Endothelial cell (in vitro differentiated cells): ENCODE measurements around the gene USP27X. TPM values are rescaled to one million over a fixed set of nuclear protein-coding genes. Genes with fewer than 3 reads are reported as not detected.

Source experiments
- total RNA-seq: library from RNA; stranded (reverse); fragmentation: NEBNext Ultra II Directional; extraction: Animal tissue kit (Norgen Biotek cat#: 25700); gene quantifications from one replicate; pipeline ENCODE4 v1.2.1, GENCODE V29; 2021; ENCODE audit not compliant: unreplicated experiment

USP27X gene
- total RNA-seq, 1 donor from 2014 or later, result 6.6 TPM

Other genes starting within 250 kb of the USP27X start
- gene PAGE1, start 183.5 kb upstream of the USP27X start, total RNA-seq, result not detected
- not detected for gene PAGE4, start 50.2 kb upstream of the USP27X start, total RNA-seq
- 5.7 TPM for gene CLCN5, start 43.1 kb downstream of the USP27X start, total RNA-seq